ENCODE data around the gene POLE2. TPM values are rescaled to one million over a fixed set of nuclear protein-coding genes. Genes with fewer than 3 reads are reported as not detected.

The POLE2 gene
- total and polyA plus RNA-seq, 2 donors (not counting 1 experiment from before 2014, with no cell fraction given), result 4.5 to 8.7 TPM

Other genes starting within 250 kb of the POLE2 start
- 1,182 and 1,369 TPM in 2 replicates for gene RPS29, start 101.8 kb downstream of the POLE2 start, total RNA-seq
- 6,852 and 7,256 TPM in 2 replicates for gene RPS29, start 101.8 kb downstream of the POLE2 start, polyA plus RNA-seq
- gene LRR1, start 89.3 kb downstream of the POLE2 start, total RNA-seq, result 9.5 and 10.7 TPM in 2 replicates
- 10.9 and 26.0 TPM in 2 replicates for gene LRR1, start 89.3 kb downstream of the POLE2 start, polyA plus RNA-seq
- 281 and 528 TPM in 2 replicates for gene RPL36AL, start 67.6 kb downstream of the POLE2 start, total RNA-seq
- gene RPL36AL, start 67.6 kb downstream of the POLE2 start, polyA plus RNA-seq, result 383 and 523 TPM in 2 replicates
- gene MGAT2, start 67.4 kb downstream of the POLE2 start, total RNA-seq, result 50.3 and 60.4 TPM in 2 replicates
- 55.7 and 64.5 TPM in 2 replicates for gene MGAT2, start 67.4 kb downstream of the POLE2 start, polyA plus RNA-seq
- 9.1 and 10.3 TPM in 2 replicates for gene DNAAF2, start 53.0 kb downstream of the POLE2 start, total RNA-seq
- 6.1 and 6.5 TPM in 2 replicates for gene DNAAF2, start 53.0 kb downstream of the POLE2 start, polyA plus RNA-seq
- gene KLHDC1, start 4.9 kb upstream of the POLE2 start, total RNA-seq, result 5.4 and 5.8 TPM in 2 replicates
- 0.51 and 0.85 TPM in 2 replicates for gene KLHDC1, start 4.9 kb upstream of the POLE2 start, polyA plus RNA-seq
- 125 and 135 TPM in 2 replicates for gene KLHDC2, start 79.9 kb upstream of the POLE2 start, total RNA-seq
- gene KLHDC2, start 79.9 kb upstream of the POLE2 start, polyA plus RNA-seq, result 40.5 and 59.1 TPM in 2 replicates
- gene NEMF, start 164.6 kb upstream of the POLE2 start, total RNA-seq, result 61.4 and 68.9 TPM in 2 replicates
- gene NEMF, start 164.6 kb upstream of the POLE2 start, polyA plus RNA-seq, result 39.5 TPM in 2 replicates
- 48.8 and 67.4 TPM in 2 replicates for gene ARF6, start 204.9 kb upstream of the POLE2 start, total RNA-seq
- gene ARF6, start 204.9 kb upstream of the POLE2 start, polyA plus RNA-seq, result 54.7 and 71.5 TPM in 2 replicates